GM18907 (cell line): Measurements from ENCODE around the gene ATG2A.

ENCODE experiments used
- ATAC-seq: cut with Tn5 transposase; IDR thresholded peaks from one replicate; pipeline ENCODE4 v1.9.1; 2021; ENCODE audit warnings: mild to moderate bottlenecking, moderate library complexity; ENCODE audit not compliant: unreplicated experiment

Gene ATG2A

GRCh38 chr11:64888406-64888728 lies 28.6 kb downstream of the ATG2A start:
- ATAC-seq, result no peak

GRCh38 chr11:64887757-64888405 lies 29.1 kb downstream of the ATG2A start:
- ATAC-seq, result peak; percentile 61

GRCh38 chr11:64887234-64887756 lies 29.7 kb downstream of the ATG2A start:
- ATAC-seq, result no peak

- ATAC-seq, result no peak
Measured at GRCh38 chr11:64885367-64886286, 31.4 kb downstream of the ATG2A start.

- ATAC-seq, result no peak
Measured at GRCh38 chr11:64884019-64884418, 33.0 kb downstream of the ATG2A start.

- no peak for ATAC-seq
Measured at GRCh38 chr11:64883575-64883974, 33.4 kb downstream of the ATG2A start.

- ATAC-seq, result no peak
Measured at GRCh38 chr11:64882243-64882642, 34.8 kb downstream of the ATG2A start.

GRCh38 chr11:64881476-64881875 lies 35.5 kb downstream of the ATG2A start:
- no peak for ATAC-seq

GRCh38 chr11:64880240-64881001 lies 36.6 kb downstream of the ATG2A start:
- ATAC-seq, result no peak

GRCh38 chr11:64879244-64879900 lies 37.6 kb downstream of the ATG2A start:
- ATAC-seq, result peak; percentile 4

- ATAC-seq, result peak; percentile 72
Measured at GRCh38 chr11:64878494-64879243, 38.3 kb downstream of the ATG2A start, which contains the start of gene EHD1. EHD1 (minus strand) TSS chr11:64878621; CDS start chr11:64878464, 157 bp downstream.

- peak; percentile 16 for ATAC-seq
Measured at GRCh38 chr11:64878223-64878493, 38.9 kb downstream of the ATG2A start.

- ATAC-seq, result peak; percentile 12
Measured at GRCh38 chr11:64877390-64878222, 39.4 kb downstream of the ATG2A start.

GRCh38 chr11:64876835-64877341 lies 40.1 kb downstream of the ATG2A start:
- ATAC-seq, result no peak

- no peak for ATAC-seq
Measured at GRCh38 chr11:64876229-64876750, 40.7 kb downstream of the ATG2A start.

- no peak for ATAC-seq
Measured at GRCh38 chr11:64875369-64876228, 41.4 kb downstream of the ATG2A start.

GRCh38 chr11:64874308-64875240 lies 42.4 kb downstream of the ATG2A start:
- ATAC-seq, result no peak
